GM23338 (cell line): Measurements from ENCODE around the gene INPP4A. TPM values are rescaled to one million over a fixed set of nuclear protein-coding genes. Genes with fewer than 3 reads are reported as not detected.
A peak's percentile ranks its signal among the peaks of the same experiment; 100 is the strongest.

Experiments
- ATAC-seq: fragments of 200-7000 bp; cut with Tn5 transposase; 3 replicates; pipeline ENCODE4 v1.9.1; 2020
- DNase-seq: peaks from one replicate; pipeline ENCODE4 v3.0.0-alpha.2; 2015; ENCODE audit warnings: low spot score
- H2AFZ ChIP-seq: fragments of 200-600 bp; sonication (generic); 2 replicates; pipeline ENCODE4 v1.8.0; 2016; ENCODE audit warnings: antibody characterized with exemption, mild to moderate bottlenecking, moderate library complexity
- H3F3A ChIP-seq: fragments of 200-600 bp; sonication (generic); replicated peaks from 2 replicates; pipeline ENCODE4 v1.8.0; 2017; ENCODE audit warnings: antibody characterized with exemption, mixed run types, low read depth
- H3K27ac ChIP-seq: fragments of 200-600 bp; sonication (generic); 2 replicates; pipeline ENCODE4 v1.6.1; 2016; ENCODE audit warnings: low read depth
- H3K27me3 ChIP-seq: fragments of 200-600 bp; sonication (generic); 2 replicates; pipeline ENCODE4 v1.8.0; 2016; ENCODE audit warnings: mild to moderate bottlenecking, mixed run types, moderate library complexity; ENCODE audit not compliant: insufficient read depth
- H3K36me3 ChIP-seq: fragments of 200-600 bp; sonication (generic); 2 replicates; pipeline ENCODE4 v1.8.0; 2016; ENCODE audit warnings: mild to moderate bottlenecking; ENCODE audit not compliant: insufficient read depth
- H3K4me1 ChIP-seq: fragments of 200-600 bp; sonication (generic); 2 replicates; pipeline ENCODE4 v1.8.0; 2016; ENCODE audit warnings: mild to moderate bottlenecking, moderate library complexity; ENCODE audit not compliant: insufficient read depth
- H3K4me2 ChIP-seq: fragments of 200-600 bp; sonication (generic); 2 replicates; pipeline ENCODE4 v1.7.1; 2017; ENCODE audit warnings: mixed run types
- H3K4me3 ChIP-seq: fragments of 200-600 bp; sonication (generic); 2 replicates; pipeline ENCODE4 v1.6.1; 2016; ENCODE audit warnings: mixed run types
- H3K79me2 ChIP-seq: fragments of 200-600 bp; sonication (generic); replicated peaks from 2 replicates; pipeline ENCODE4 v1.8.0; 2017; ENCODE audit warnings: mild to moderate bottlenecking; ENCODE audit not compliant: insufficient read depth
- H3K9me2 ChIP-seq: fragments of 200-600 bp; sonication (generic); 2 replicates; pipeline ENCODE4 v1.8.0; 2017; ENCODE audit not compliant: insufficient read depth
- H4K20me1 ChIP-seq: fragments of 200-600 bp; sonication (generic); replicated peaks from 2 replicates; pipeline ENCODE4 v1.8.0; 2017; ENCODE audit warnings: mild to moderate bottlenecking; ENCODE audit not compliant: insufficient read depth
- H3K27ac Mint-ChIP-seq: 2 replicates; pipeline ENCODE4 v1.8.0; 2020; ENCODE audit warnings: inconsistent platforms, mild to moderate bottlenecking, moderate library complexity, mixed read lengths
- H3K27me3 Mint-ChIP-seq: 3 replicates; pipeline ENCODE4 v1.8.0; 2022; ENCODE audit warnings: low read depth, mild to moderate bottlenecking, moderate library complexity, mixed read lengths, inconsistent platforms; ENCODE audit not compliant: insufficient read depth, poor library complexity
- H3K36me3 Mint-ChIP-seq: 3 replicates; pipeline ENCODE4 v1.8.0; 2021; ENCODE audit warnings: low read depth, mild to moderate bottlenecking, inconsistent platforms, moderate library complexity, mixed read lengths
- H3K4me1 Mint-ChIP-seq: 3 replicates; pipeline ENCODE4 v1.8.0; 2020; ENCODE audit warnings: mild to moderate bottlenecking, inconsistent platforms, mixed read lengths
- H3K4me3 Mint-ChIP-seq: 3 replicates; pipeline ENCODE4 v1.8.0; 2021; ENCODE audit warnings: moderate library complexity, mild to moderate bottlenecking, inconsistent platforms, mixed read lengths
- H3K9me3 Mint-ChIP-seq: 3 replicates; pipeline ENCODE4 v1.8.0; 2020; ENCODE audit warnings: moderate library complexity, mild to moderate bottlenecking, inconsistent platforms, mixed read lengths
- CREB1 ChIP-seq: fragments of 250-450 bp; sonication (Bioruptor Pico); IDR thresholded peaks from 2 replicates; pipeline ENCODE4 v1.5.0; 2020; ENCODE audit warnings: low read depth, mild to moderate bottlenecking, moderate library complexity
- EZH2phosphoT487 ChIP-seq: fragments of 200-600 bp; sonication (generic); IDR thresholded peaks from one replicate; pipeline ENCODE4 v1.8.1; 2018; ENCODE audit warnings: antibody characterized with exemption; ENCODE audit not compliant: unreplicated experiment
- JUNB ChIP-seq: IDR thresholded peaks from one replicate; pipeline ENCODE4 v1.6.1; 2016; ENCODE audit warnings: antibody characterized with exemption; ENCODE audit not compliant: unreplicated experiment
- NANOG ChIP-seq: IDR thresholded peaks from 2 replicates; pipeline ENCODE4 v1.6.1; 2016; ENCODE audit warnings: antibody characterized with exemption, borderline replicate concordance
- POLR2AphosphoS5 ChIP-seq: IDR thresholded peaks from 2 replicates; pipeline ENCODE4 v1.6.1; 2016; ENCODE audit warnings: antibody characterized with exemption, low read depth
- REST ChIP-seq: IDR thresholded peaks from one replicate; pipeline ENCODE4 v1.6.1; 2018; ENCODE audit warnings: antibody characterized with exemption; ENCODE audit not compliant: unreplicated experiment
- STAT1 ChIP-seq: IDR thresholded peaks from one replicate; pipeline ENCODE4 v1.6.1; 2016; ENCODE audit warnings: antibody characterized with exemption; ENCODE audit not compliant: unreplicated experiment
- polyA plus RNA-seq: library from polyadenylated mRNA; unstranded; fragments of >200 nt; fragmentation: Nextera tagmentation; extraction: Ambion mirVana; gene quantifications from 2 replicates; pipeline ENCODE4 v1.2.1, GENCODE V29; 2016
- total RNA-seq: library from RNA; depleted of rRNA; stranded (reverse); fragments of >200 nt; shearing (Covaris generic); gene quantifications from 2 replicates; pipeline ENCODE4 v1.2.3, GENCODE V29; 2014
- TF ChIP-seq, protein P1 (sequence below): IDR thresholded peaks from 2 replicates; pipeline ENCODE4 v1.6.1; 2016; ENCODE audit warnings: antibody characterized with exemption
- TF ChIP-seq, protein P2 (sequence below), 2 experiments: fragments of 200-600 bp in 1 of 2; sonication (generic) in 1 of 2; conservative IDR thresholded peaks; 2 replicates each; pipeline versions ENCODE4 v1.5.1 to v1.6.1; 2016 to 2017; ENCODE audit warnings: antibody characterized with exemption in 2 of 2, low read depth in 2 of 2, mild to moderate bottlenecking in 2 of 2, moderate library complexity in 1 of 2

The INPP4A gene
- total and polyA plus RNA-seq, 2 experiments from 2014 or later: 8.5 to 36.9 TPM

GRCh38 chr2:98569915-98570314 lies 125.3 kb downstream of the INPP4A start (continued):
- TF ChIP-seq, protein P1, sequence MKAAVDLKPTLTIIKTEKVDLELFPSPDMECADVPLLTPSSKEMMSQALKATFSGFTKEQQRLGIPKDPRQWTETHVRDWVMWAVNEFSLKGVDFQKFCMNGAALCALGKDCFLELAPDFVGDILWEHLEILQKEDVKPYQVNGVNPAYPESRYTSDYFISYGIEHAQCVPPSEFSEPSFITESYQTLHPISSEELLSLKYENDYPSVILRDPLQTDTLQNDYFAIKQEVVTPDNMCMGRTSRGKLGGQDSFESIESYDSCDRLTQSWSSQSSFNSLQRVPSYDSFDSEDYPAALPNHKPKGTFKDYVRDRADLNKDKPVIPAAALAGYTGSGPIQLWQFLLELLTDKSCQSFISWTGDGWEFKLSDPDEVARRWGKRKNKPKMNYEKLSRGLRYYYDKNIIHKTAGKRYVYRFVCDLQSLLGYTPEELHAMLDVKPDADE: no peak
- TF ChIP-seq NANOG: no peak
- TF ChIP-seq, protein P2, sequence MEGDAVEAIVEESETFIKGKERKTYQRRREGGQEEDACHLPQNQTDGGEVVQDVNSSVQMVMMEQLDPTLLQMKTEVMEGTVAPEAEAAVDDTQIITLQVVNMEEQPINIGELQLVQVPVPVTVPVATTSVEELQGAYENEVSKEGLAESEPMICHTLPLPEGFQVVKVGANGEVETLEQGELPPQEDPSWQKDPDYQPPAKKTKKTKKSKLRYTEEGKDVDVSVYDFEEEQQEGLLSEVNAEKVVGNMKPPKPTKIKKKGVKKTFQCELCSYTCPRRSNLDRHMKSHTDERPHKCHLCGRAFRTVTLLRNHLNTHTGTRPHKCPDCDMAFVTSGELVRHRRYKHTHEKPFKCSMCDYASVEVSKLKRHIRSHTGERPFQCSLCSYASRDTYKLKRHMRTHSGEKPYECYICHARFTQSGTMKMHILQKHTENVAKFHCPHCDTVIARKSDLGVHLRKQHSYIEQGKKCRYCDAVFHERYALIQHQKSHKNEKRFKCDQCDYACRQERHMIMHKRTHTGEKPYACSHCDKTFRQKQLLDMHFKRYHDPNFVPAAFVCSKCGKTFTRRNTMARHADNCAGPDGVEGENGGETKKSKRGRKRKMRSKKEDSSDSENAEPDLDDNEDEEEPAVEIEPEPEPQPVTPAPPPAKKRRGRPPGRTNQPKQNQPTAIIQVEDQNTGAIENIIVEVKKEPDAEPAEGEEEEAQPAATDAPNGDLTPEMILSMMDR (conservative IDR thresholded peaks at IDR 0.05; ENCODE audit: low read depth in 2 of 2): no peak
- no peak for TF ChIP-seq CREB1

- Histone ChIP-seq H3K27ac (no peak overlapping the region), H3K79me2 (no peaks in the 10 kb centered on the region), H3F3A (no peaks in the 10 kb centered on the region), H3K4me3 (no peak overlapping the region), H3K27me3 (no peaks in the 10 kb centered on the region), H4K20me1 (peaks cover 11% of the 10 kb centered on the region; the same call in 1 of the 2 replicates), H3K4me2 (no peak overlapping the region), H3K9me2 (no peaks in the 10 kb centered on the region), H2AFZ (no peak overlapping the region), H3K36me3 (no peaks in the 10 kb centered on the region; the same call in 1 of the 2 replicates), H3K4me1 (no peaks in the 10 kb centered on the region)
- Mint-ChIP-seq H3K4me3 (no peak overlapping the region), H3K9me3 (no peaks in the 10 kb centered on the region), H3K36me3 (peaks cover 46% of the 10 kb centered on the region), H3K27ac (peak overlapping the region; percentile 31; the same call in 1 of the 2 replicates), H3K4me1 (no peaks in the 10 kb centered on the region), H3K27me3 (peaks cover 7% of the 10 kb centered on the region)
- DNase-seq (no peak), ATAC-seq (no peak)
- TF ChIP-seq POLR2AphosphoS5 (no peak), REST (no peak), CREB1 (no peak), STAT1 (no peak), JUNB (no peak), EZH2phosphoT487 (no peak)
- TF ChIP-seq, protein P2 (conservative IDR thresholded peaks at IDR 0.05; ENCODE audit: low read depth in 2 of 2): no peak
- TF ChIP-seq, protein P1: no peak
Measured at GRCh38 chr2:98570356-98570755, 125.7 kb downstream of the INPP4A start.
